Breast epithelium (tissue), 3 donors: ENCODE results near the gene ZNF488.

Experiments used
- POLR2AphosphoS5 ChIP-seq, 3 donors: sonication (generic); formaldehyde crosslinking; IDR thresholded peaks; one replicate each; pipeline ENCODE4 v1.6.1; 2017; ENCODE audit warnings: antibody characterized with exemption in 3 of 3
- TF ChIP-seq, protein P1 (sequence below), 3 donors: fragments of 450-650 bp; IDR thresholded peaks; one replicate each; pipeline ENCODE4 v1.5.1; 2016 to 2017; ENCODE audit warnings: antibody characterized with exemption in 3 of 3, mild to moderate bottlenecking in 3 of 3, moderate library complexity in 3 of 3

DNA sequence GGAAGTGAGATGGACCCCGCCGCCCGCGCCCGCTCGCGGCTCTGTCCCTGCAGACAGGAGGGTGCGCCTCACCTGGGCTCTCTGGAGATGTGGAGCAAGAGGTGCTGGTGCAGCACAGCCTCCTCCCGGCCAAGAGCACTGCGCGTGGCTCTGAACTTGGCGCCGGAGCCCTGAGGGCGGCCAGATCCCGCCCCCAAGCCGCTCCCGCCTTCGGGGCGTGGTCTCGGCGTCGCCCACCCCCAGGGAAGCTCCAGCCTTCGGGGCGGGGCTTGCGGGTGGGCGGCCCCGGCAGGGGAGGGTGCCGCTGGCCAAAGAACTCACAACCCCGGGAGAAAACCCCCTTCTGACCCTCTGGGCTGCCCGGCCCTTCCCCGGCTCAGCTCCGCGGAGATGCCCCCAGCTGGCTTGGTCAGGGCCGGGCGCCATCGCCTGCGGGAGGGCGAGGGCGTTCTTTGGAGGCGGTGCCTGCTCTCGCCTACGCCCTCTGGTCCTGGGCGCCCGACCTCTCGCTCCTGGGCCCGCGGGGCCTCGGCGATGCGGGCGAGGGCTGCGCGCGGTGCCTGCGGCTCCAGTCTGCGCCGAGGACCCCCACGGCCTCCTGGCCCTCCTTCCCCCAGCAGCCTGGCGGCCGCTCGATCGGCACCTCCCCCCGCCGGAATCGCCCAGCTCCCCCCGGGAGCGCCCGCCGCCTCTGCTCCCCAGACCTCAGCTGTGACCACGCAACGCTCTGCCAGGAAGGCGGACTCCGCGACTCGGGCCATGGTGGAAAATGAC is at the start of gene ZNF488:
- TF ChIP-seq, protein P1, sequence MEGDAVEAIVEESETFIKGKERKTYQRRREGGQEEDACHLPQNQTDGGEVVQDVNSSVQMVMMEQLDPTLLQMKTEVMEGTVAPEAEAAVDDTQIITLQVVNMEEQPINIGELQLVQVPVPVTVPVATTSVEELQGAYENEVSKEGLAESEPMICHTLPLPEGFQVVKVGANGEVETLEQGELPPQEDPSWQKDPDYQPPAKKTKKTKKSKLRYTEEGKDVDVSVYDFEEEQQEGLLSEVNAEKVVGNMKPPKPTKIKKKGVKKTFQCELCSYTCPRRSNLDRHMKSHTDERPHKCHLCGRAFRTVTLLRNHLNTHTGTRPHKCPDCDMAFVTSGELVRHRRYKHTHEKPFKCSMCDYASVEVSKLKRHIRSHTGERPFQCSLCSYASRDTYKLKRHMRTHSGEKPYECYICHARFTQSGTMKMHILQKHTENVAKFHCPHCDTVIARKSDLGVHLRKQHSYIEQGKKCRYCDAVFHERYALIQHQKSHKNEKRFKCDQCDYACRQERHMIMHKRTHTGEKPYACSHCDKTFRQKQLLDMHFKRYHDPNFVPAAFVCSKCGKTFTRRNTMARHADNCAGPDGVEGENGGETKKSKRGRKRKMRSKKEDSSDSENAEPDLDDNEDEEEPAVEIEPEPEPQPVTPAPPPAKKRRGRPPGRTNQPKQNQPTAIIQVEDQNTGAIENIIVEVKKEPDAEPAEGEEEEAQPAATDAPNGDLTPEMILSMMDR (IDR thresholded peaks at IDR 0.05), result no peak
- no peak for TF ChIP-seq POLR2AphosphoS5 (IDR thresholded peaks at IDR 0.05)
